ENCODE measurements around the gene KIF1B. TPM values are rescaled to one million over a fixed set of nuclear protein-coding genes. Genes with fewer than 3 reads are reported as not detected.
"Not testable (repeated sequence)": the region's sequence is repeated elsewhere in the genome, so short reads cannot be mapped to it uniquely, and the experiment has no call there.

KIF1B gene
- polyA plus RNA-seq, 1 donor, result 23.8 TPM

DNA sequence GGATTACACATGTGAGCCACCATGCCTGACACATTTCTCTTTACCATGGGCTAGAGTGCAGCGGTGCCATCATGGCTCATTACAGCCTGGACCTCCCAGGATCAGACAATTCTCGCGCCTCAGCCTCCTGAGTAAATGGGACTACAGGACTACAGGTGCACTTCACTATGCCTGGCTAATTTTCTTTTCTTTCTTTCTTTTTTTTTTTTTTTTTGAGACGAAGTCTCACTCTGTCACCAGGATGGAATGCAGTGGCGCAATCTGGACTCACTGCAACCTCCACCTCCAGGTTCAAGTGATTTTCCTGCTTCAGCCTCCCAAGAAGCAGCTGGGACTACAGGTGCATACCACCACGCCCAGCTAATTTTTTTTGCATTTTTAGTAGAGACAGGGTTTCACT is 14.8 kb upstream of the KIF1B start:
- DNase-seq, result peak; percentile 53 to 63
- H3K36me3 ChIP-seq (ENCODE audit: control insufficient read depth, insufficient read depth, low read length), result no peaks in the 10 kb centered on the region
- WGBS (ENCODE audit: insufficient coverage, low lambda C conversion rate), result 77% methylated on average over 4 of the region's 6 CpGs
- H3K27me3 ChIP-seq (ENCODE audit: control insufficient read depth, insufficient read depth, low read length), result no peaks in the 10 kb centered on the region
- H3K4me1 ChIP-seq (ENCODE audit: control insufficient read depth, insufficient read depth, low read length), result no peaks in the 10 kb centered on the region
- H3K4me3 ChIP-seq (ENCODE audit: low read length), result no peak overlapping the region
- H3K9me3 ChIP-seq (ENCODE audit: control insufficient read depth, low read depth, low read length), result no peaks in the 10 kb centered on the region
- no peak overlapping the region for H3K27ac ChIP-seq (ENCODE audit: low read length)

DNA sequence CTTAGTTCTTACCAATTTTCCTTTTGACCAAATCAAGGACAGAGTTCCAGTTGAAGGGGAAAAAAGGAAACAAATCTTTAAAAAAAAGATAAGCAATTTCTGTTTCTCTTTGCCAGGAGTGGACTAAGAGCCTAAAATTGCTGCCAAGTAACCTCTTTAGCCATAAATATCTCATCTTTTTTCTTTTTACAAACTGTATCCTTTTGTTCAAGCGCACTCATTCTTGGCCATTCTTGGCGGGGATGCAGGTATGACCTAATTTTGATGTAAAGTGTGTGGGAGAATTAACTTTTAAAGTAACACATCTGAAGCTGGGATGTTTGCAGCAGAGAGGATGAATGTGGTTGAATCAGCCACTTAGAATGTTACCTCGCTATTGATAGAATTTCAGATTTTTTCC is 13.4 kb upstream of the KIF1B start:
- H3K4me3 ChIP-seq (ENCODE audit: low read length), result no peak overlapping the region
- H3K27me3 ChIP-seq (ENCODE audit: control insufficient read depth, insufficient read depth, low read length), result no peaks in the 10 kb centered on the region

DNA sequence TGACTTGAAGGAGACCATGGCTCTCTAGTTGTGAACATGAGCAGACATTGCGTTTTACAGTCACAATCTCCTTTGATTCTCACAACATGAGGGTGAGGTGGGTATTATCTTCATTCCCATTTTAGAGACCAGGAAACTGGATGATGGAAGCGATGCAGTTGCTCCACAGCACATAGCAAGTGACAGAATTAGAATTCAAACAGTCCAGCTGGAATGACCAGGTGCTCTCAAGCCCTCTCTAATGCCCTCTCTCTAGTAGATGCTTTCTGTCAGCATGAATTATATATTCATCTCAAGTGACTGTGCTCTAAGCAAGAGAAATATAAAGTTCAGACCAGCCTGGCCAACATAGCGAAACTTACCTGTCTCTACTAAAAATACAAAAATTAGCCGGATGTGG is 9.8 kb upstream of the KIF1B start:
- Histone ChIP-seq H3K4me1 (ENCODE audit: control insufficient read depth, insufficient read depth, low read length) (no peaks in the 10 kb centered on the region), H3K9me3 (ENCODE audit: control insufficient read depth, low read depth, low read length) (no peaks in the 10 kb centered on the region), H3K36me3 (ENCODE audit: control insufficient read depth, insufficient read depth, low read length) (no peaks in the 10 kb centered on the region), H3K4me3 (ENCODE audit: low read length) (no peak overlapping the region), H3K27me3 (ENCODE audit: control insufficient read depth, insufficient read depth, low read length) (no peaks in the 10 kb centered on the region), H3K27ac (ENCODE audit: low read length) (no peak overlapping the region)
- WGBS (ENCODE audit: insufficient coverage, low lambda C conversion rate), result no CpG with 5 or more reads among the region's 4 CpGs
- no peak for DNase-seq

More for the DNA sequence above, 13.4 kb upstream of the KIF1B start:
- H3K27ac ChIP-seq (ENCODE audit: low read length), result no peak overlapping the region
- no peaks in the 10 kb centered on the region for H3K9me3 ChIP-seq (ENCODE audit: control insufficient read depth, low read depth, low read length)
- H3K4me1 ChIP-seq (ENCODE audit: control insufficient read depth, insufficient read depth, low read length), result no peaks in the 10 kb centered on the region
- WGBS (ENCODE audit: insufficient coverage, low lambda C conversion rate), result 90% methylated on average over 2 of the region's 3 CpGs
- no peaks in the 10 kb centered on the region for H3K36me3 ChIP-seq (ENCODE audit: control insufficient read depth, insufficient read depth, low read length)
- no peak for DNase-seq

DNA sequence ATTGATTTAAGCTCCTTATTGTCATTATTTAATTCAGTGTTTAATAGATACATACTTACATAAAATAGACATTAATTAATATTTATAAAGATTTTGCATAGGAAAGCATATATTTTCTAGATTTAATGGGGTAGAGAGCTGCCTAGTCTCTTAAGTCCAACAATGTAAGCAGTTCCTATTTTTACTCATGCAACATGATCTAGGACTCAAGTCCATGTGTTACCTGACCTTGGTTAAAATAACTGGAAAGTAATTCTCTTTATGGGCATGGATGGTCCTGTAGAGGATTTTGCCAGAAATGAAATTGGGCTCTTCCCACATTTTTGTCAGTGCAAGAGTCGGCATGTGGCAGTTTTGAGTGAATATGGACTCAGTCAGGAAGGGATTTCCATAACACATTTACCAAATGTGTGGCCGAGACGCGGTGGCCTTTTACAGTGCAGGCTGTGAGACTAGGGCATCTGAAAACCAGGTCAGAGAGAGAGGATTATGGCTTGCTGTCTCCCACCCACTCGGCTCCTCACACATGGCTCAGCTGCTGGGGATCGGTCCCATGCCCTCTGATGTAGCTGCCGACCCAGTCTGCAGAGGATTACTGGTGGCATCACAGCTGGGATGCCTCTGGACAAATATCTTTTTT is 6.2 kb upstream of the KIF1B start:
- no peaks in the 10 kb centered on the region for H3K27me3 ChIP-seq (ENCODE audit: control insufficient read depth, insufficient read depth, low read length)
- WGBS (ENCODE audit: insufficient coverage, low lambda C conversion rate), result no CpG with 5 or more reads among the region's 7 CpGs
- no peaks in the 10 kb centered on the region for H3K36me3 ChIP-seq (ENCODE audit: control insufficient read depth, insufficient read depth, low read length)
- no peak overlapping the region for H3K27ac ChIP-seq (ENCODE audit: low read length)
- DNase-seq, result no peak
- H3K4me3 ChIP-seq (ENCODE audit: low read length), result no peak overlapping the region
- no peaks in the 10 kb centered on the region for H3K9me3 ChIP-seq (ENCODE audit: control insufficient read depth, low read depth, low read length)
- no peaks in the 10 kb centered on the region for H3K4me1 ChIP-seq (ENCODE audit: control insufficient read depth, insufficient read depth, low read length)

DNA sequence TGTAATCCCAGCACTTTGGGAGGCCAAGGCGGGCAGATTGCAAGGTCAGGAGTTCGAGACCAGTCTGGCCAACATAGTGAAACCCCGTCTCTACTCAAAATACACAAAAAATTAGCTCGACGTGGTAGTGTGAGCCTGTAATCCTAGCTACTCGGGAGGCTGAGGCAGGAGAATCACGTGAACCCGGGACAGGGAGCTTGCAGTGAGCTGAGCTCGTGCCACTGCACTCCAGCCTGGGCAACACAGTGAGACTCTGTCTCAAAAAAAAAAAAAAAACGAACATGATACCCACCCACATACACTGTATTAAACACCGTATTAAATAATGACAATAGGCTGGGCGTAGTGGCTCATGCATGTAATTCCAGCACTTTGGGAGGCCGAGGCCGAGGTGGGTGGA is 5.2 kb upstream of the KIF1B start:
- H3K4me1 ChIP-seq (ENCODE audit: control insufficient read depth, insufficient read depth, low read length); H3K4me3 ChIP-seq (ENCODE audit: low read length); H3K27me3 ChIP-seq (ENCODE audit: control insufficient read depth, insufficient read depth, low read length); H3K9me3 ChIP-seq (ENCODE audit: control insufficient read depth, low read depth, low read length); DNase-seq; H3K36me3 ChIP-seq (ENCODE audit: control insufficient read depth, insufficient read depth, low read length); H3K27ac ChIP-seq (ENCODE audit: low read length): not testable (repeated sequence)
- 71% methylated on average over 1 of the region's 14 CpGs for WGBS (ENCODE audit: insufficient coverage, low lambda C conversion rate)

DNA sequence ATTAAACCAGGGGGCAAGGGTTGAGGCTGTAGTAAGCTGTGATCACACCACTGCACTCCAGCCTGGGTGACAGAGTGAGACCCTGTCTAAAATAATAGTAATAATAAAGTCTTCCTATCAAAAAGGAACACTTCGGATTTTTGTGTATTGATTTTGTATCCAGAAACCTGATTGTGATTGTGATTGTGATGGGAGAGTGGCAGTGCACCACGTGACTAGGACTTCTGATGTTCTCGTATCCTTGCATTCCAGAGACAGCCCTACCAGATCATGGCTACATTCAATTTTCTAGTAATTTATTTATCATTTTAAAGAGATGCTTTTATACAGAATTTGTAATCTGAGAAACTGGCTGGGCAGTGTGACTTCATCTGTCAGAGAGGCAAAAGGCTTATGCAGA is 2.6 kb upstream of the KIF1B start:
- Histone ChIP-seq H3K27me3 (ENCODE audit: control insufficient read depth, insufficient read depth, low read length) (no peaks in the 10 kb centered on the region), H3K9me3 (ENCODE audit: control insufficient read depth, low read depth, low read length) (no peaks in the 10 kb centered on the region), H3K36me3 (ENCODE audit: control insufficient read depth, insufficient read depth, low read length) (no peaks in the 10 kb centered on the region), H3K4me3 (ENCODE audit: low read length) (no peak overlapping the region), H3K27ac (ENCODE audit: low read length) (no peak overlapping the region), H3K4me1 (ENCODE audit: control insufficient read depth, insufficient read depth, low read length) (peaks cover 9% of the 10 kb centered on the region)
- WGBS (ENCODE audit: insufficient coverage, low lambda C conversion rate), result 100% methylated on average over 2 of the region's 3 CpGs
- DNase-seq, result no peak

DNA sequence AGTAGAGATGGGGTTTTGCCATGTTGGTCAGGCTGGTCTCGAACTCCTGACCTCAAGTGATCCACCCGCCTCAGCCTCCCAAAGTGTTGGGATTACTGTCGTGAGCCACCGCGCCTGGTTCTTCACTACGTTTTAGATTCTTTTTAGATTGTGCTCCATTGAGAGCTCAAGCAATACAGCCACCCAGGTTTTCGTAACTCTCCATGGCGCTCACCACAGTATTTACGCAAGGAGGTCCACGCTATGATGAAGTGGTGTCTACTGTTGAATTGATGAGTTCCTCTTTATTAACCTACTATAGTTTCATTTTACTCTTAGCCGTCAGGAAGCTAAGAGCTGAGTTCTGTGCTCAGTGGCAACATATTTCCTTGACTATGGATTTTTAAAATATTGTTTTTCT is 1.8 kb upstream of the KIF1B start:
- no peaks in the 10 kb centered on the region for H3K9me3 ChIP-seq (ENCODE audit: control insufficient read depth, low read depth, low read length)
- DNase-seq, result no peak
- no peak overlapping the region for H3K4me3 ChIP-seq (ENCODE audit: low read length)
- H3K27ac ChIP-seq (ENCODE audit: low read length), result no peak overlapping the region
- 100% methylated on average over 4 of the region's 11 CpGs for WGBS (ENCODE audit: insufficient coverage, low lambda C conversion rate)
- no peaks in the 10 kb centered on the region for H3K36me3 ChIP-seq (ENCODE audit: control insufficient read depth, insufficient read depth, low read length)
- no peaks in the 10 kb centered on the region for H3K27me3 ChIP-seq (ENCODE audit: control insufficient read depth, insufficient read depth, low read length)
- H3K4me1 ChIP-seq (ENCODE audit: control insufficient read depth, insufficient read depth, low read length), result peaks cover 9% of the 10 kb centered on the region

DNA sequence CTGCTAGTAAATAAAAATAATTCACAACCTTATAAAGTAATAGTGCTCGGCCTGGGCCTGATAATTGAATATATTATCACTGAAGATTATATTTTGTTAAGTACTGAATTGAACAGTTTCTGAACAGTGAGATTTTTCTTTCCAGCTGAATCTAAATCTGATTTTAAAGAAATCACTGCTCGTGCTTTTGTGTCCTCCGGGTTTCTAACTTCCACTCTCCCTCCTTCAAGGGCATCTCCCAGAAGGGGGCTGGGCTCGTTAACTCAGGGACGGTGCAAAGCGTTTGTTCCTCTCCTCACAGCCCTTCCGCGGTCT is 823 bp upstream of the KIF1B start:
- DNase-seq, result no peak
- 20% methylated on average over 1 of the region's 8 CpGs for WGBS (ENCODE audit: insufficient coverage, low lambda C conversion rate)
- no peaks in the 10 kb centered on the region for H3K36me3 ChIP-seq (ENCODE audit: control insufficient read depth, insufficient read depth, low read length)
- H3K4me3 ChIP-seq (ENCODE audit: low read length), result peak overlapping the region; percentile 91
- no peaks in the 10 kb centered on the region for H3K9me3 ChIP-seq (ENCODE audit: control insufficient read depth, low read depth, low read length)
- peaks cover 9% of the 10 kb centered on the region for H3K4me1 ChIP-seq (ENCODE audit: control insufficient read depth, insufficient read depth, low read length)
- peak overlapping the region; percentile 78 for H3K27ac ChIP-seq (ENCODE audit: low read length)
- H3K27me3 ChIP-seq (ENCODE audit: control insufficient read depth, insufficient read depth, low read length), result no peaks in the 10 kb centered on the region

DNA sequence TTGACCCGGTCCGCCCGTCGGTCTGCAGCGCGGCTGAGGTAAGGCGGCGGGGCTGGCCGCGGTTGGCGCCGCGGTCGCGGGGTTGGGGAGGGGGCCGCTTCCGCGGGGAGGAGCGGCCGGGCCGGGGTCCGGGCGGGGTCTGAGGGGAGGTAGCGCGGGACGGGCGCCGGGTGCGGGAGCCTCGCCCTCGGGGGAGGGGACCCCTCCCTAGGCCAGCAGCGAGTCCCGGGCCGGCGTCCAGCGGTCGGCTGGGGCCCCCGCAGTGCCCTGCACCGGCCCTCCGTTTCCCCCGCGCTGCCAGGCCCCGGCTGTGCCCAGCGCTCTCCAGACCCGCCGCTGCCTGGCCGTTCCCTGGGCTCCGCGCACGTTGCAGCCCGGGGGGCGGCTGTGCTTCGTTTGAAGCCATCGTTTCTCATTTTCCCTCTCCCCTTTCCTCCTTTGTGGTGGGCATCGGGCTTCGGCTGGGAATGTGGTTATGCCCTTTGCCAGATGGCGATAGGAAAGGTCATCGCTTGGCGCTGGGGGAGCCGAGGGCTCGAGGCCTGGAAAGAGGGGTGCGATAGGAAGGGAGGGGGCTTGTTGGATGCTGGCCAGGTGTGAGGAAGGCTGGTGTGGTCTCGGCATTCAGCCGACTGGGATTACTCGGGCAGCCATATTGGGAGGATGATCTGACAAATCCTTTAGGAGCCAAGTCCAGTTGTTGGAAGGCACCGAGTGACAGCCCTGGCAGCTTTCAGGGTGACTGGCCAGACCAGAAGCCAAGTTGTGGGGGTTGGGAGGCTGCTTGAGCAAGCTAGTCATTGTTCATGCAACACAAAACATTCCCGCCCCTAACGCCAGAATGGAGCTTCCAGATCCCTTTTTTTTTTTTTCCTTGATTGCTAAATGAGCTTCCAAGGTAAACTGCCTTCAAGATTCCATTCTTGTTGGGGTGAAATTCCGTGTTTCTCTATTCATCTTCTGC is 753 bp downstream of the KIF1B start:
- Histone ChIP-seq H3K4me3 (ENCODE audit: low read length) (peak overlapping the region; percentile 96), H3K27me3 (ENCODE audit: control insufficient read depth, insufficient read depth, low read length) (no peaks in the 10 kb centered on the region), H3K27ac (ENCODE audit: low read length) (peak overlapping the region; percentile 92), H3K36me3 (ENCODE audit: control insufficient read depth, insufficient read depth, low read length) (no peaks in the 10 kb centered on the region), H3K4me1 (ENCODE audit: control insufficient read depth, insufficient read depth, low read length) (peaks cover 9% of the 10 kb centered on the region), H3K9me3 (ENCODE audit: control insufficient read depth, low read depth, low read length) (no peaks in the 10 kb centered on the region)
- DNase-seq, result peak; percentile 83
- WGBS (ENCODE audit: insufficient coverage, low lambda C conversion rate), result 18% methylated on average over 2 of the region's 69 CpGs

DNA sequence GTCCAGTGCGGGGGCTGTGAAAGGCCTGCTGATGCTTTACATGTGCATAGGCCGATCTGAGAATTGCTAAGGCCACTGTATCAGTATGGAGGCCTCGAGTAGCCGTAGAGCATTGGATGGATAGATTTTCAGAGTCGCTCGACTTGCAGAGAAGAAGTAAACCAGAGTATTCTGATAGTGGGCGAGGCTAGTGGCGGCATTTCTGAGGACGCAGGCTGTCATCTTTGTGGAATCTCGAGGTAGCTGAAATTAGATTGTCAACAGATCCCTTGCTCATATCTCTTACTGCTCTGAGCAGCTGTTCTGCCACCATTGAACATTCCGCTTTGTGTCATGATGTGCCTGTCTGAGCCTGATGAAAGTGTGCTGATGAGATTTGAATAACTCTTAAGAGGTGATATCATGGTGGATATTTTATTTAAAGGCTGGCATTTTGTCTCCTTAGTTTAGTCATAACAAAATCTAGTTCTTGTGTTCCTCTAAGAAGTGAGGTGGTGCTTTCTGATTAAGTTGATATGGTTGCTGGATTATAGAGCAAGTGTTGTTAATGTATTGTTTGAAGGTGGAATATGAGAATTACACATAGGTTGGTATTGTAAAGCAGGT is 1.5 kb downstream of the KIF1B start:
- peak overlapping the region; percentile 96 for H3K4me3 ChIP-seq (ENCODE audit: low read length)
- no peaks in the 10 kb centered on the region for H3K36me3 ChIP-seq (ENCODE audit: control insufficient read depth, insufficient read depth, low read length)
- DNase-seq, result no peak
- WGBS (ENCODE audit: insufficient coverage, low lambda C conversion rate), result no CpG with 5 or more reads among the region's 11 CpGs
- H3K4me1 ChIP-seq (ENCODE audit: control insufficient read depth, insufficient read depth, low read length), result peaks cover 9% of the 10 kb centered on the region
- peak overlapping the region; percentile 92 for H3K27ac ChIP-seq (ENCODE audit: low read length)
- H3K27me3 ChIP-seq (ENCODE audit: control insufficient read depth, insufficient read depth, low read length), result no peaks in the 10 kb centered on the region
- no peaks in the 10 kb centered on the region for H3K9me3 ChIP-seq (ENCODE audit: control insufficient read depth, low read depth, low read length)

All from large intestine (tissue), 3 donors.